Inflammatory macrophage (primary cell): ENCODE data around the gene KCNJ6.

Experiments
- DNase-seq, 2 donors: peaks; one replicate each; pipeline ENCODE4 v3.0.0-alpha.2; 2020 to 2022

The KCNJ6 gene

GRCh38 chr21:37636152-37636860 lies 280.0 kb downstream of the KCNJ6 start:
- no peak for DNase-seq

- DNase-seq: no peak
These were observed 284.7 kb downstream of the KCNJ6 start for GRCh38 chr21:37631319-37632117.

GRCh38 chr21:37630872-37631271 lies 285.4 kb downstream of the KCNJ6 start:
- no peak for DNase-seq

- no peak for DNase-seq
These were observed 287.9 kb downstream of the KCNJ6 start for GRCh38 chr21:37628362-37628761.

GRCh38 chr21:37627561-37627960 lies 288.7 kb downstream of the KCNJ6 start:
- no peak for DNase-seq

GRCh38 chr21:37627074-37627473 lies 289.2 kb downstream of the KCNJ6 start:
- no peak for DNase-seq

GRCh38 chr21:37626320-37626719 lies 289.9 kb downstream of the KCNJ6 start:
- no peak for DNase-seq

GRCh38 chr21:37623689-37624088 lies 292.6 kb downstream of the KCNJ6 start:
- DNase-seq: no peak

- DNase-seq: no peak
These were observed 293.1 kb downstream of the KCNJ6 start for GRCh38 chr21:37623183-37623582.

- DNase-seq: no peak
These were observed 293.5 kb downstream of the KCNJ6 start for GRCh38 chr21:37622755-37623154.

DNA sequence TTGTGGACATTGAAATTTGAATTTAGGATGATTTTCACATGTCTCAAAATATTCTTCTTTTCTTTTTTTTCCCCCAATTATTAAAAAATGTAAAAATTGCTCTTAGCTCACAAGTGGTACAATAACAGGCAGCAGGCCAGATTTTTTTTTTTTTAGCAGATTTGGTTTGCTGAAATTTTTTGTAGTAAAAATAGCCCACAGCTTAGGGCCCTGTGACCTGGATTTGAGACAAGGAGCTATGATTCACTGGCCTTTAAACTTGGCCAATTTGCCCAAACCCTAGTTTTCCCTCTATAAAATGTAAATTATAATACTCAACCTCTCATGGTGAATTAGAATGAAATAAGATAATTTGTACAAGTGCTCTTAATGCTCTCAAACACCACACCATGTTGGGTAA lies 295.9 kb downstream of the KCNJ6 start:
- DNase-seq: no peak

DNA sequence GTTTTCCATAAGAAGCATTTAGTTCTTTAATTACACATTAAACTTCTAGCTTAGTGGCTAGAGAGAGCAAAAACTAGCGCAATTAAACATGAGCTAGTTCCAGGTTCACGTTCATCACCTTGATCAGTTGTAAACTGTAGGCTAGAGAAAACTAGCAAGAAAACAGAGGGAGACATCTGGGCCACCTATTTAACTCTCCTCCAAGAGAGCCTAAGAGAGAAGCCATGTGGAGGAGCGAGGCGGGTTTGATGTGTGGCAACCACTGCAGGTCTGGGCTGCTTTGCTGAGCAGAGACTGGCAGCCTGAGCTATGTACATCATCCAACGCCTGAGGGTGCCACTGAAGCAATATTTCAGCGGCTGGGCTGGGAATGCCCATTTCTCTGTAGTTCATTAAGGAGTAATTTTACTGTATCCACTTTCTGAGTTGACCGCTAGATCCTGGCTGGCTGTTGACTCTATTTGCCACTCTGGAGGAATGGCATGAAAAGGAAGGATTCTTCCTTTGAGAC lies 296.7 kb downstream of the KCNJ6 start:
- no peak for DNase-seq

GRCh38 chr21:37618081-37618480 lies 298.2 kb downstream of the KCNJ6 start:
- no peak for DNase-seq

DNA sequence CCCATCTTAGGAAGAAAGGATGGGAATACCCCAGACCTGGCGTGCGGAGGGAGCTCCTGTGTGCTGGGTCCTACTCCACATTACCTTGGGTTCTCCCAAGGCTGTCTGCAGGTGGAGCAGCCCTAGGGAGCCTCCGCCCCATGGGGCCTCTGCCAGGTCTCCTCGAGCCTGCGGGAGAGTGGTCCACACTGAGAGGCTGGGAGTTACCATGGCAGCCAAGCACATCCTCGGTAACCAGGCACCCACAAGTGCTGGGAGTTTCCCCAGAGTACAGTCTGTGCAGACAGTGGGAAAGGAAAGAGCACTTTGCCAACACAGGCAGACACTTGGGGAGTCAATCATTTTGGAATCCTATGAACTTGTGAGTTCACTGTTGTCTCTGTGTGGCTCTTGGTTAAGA lies 300.3 kb downstream of the KCNJ6 start:
- DNase-seq: no peak

DNA sequence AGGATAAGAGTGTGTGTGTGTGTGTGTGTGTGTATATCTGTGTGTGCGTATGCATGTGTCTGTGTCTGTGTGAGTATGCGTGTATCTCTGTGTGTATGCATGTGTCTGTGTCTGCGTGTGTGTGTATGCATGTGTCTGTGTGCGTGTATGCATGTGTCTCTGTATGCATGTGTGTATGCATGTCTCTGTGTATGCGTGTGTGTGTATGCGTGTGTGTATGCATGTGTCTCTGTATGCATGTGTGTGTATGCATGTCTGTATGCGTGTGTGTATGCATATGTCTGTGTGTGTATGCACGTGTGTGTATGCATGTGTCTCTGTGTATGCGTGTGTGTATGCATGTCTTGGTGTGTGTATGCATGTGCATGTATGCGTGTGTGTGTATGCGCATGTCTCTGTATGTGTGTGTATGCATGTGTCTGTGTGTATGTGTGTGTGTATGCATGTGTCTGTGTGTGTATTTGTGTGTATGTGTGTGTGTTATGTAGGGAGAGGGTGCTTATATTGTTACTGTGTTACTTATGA lies 301.8 kb downstream of the KCNJ6 start:
- DNase-seq: no peak

- DNase-seq: no peak
These were observed 309.2 kb downstream of the KCNJ6 start for GRCh38 chr21:37607081-37607480.

DNA sequence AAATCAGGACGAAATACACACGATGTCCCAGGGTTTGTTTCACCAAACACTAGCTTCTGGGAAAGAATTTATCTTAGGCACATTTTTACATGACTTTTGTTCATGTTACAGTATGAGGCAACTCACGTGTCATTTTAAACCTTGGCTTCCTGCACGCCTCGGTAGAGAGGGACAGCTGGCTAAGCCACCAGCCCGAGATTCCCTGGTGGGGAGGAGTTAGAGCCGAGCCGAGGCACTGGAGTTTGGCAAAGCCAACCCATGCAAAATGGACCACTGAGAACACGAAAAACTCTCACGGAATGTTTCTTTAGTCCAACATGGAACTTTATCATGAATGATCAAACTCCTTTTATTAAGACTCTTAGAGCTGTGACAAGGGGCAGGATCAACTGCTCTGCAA lies 309.7 kb downstream of the KCNJ6 start:
- no peak for DNase-seq

DNA sequence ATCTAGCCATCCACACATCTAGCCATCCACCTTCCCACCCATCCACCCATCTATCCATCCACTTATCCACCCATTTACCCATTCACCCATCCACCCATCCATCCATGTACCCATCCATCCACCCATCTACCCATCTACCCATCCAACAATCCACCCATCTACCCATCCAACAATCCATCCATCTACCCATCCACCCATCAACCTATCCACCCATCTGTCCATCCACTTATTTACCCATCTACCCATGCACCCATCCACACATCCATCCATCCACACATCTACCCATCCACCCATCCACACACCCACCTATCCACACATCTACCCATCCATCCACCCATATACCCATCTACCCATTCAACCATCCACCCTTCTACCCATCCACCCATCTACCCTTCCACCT lies 311.3 kb downstream of the KCNJ6 start:
- no peak for DNase-seq

GRCh38 chr21:37603129-37603528 lies 313.1 kb downstream of the KCNJ6 start:
- no peak for DNase-seq

DNA sequence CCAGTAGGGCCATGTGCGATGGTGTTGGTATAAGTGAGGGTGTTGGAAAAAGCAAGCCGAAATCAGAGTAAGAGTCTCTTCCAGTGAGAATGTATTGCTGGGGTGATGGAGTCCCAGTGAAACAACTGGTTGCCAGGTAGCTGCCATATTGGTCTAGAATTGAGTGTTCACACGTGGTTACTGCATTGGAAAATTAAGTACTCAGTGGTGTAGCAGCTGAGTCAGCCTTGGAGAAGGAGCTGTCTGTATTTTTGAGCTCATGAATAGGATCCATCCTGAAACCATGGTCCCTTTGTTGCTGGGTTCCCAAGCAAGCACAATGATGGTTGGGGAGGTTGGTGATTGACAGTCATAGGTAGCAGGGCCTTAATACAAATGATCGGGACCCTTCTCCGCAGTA lies 314.3 kb downstream of the KCNJ6 start:
- no peak for DNase-seq

DNA sequence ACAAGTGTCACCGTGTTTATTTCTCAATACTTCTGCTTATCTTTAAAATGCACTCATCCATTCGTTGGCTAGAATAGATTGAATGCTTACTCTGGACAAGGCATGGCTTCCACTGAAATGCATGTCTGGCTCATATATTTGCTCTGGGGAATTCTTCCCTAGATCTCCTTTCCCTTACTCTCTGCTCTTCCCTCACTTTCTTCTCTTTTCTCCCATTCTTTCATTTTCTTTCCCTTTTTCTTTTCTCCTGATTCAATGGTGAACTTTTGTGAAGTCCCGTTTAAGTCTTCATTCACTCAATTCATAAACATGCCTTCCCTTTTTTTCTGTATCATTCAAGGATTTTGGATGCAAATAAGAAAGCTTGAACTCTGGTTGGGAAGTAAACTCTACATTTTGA lies 315.2 kb downstream of the KCNJ6 start:
- DNase-seq: no peak

- DNase-seq: no peak
These were observed 320.3 kb downstream of the KCNJ6 start for GRCh38 chr21:37595944-37596343.

GRCh38 chr21:37594472-37594951 lies 321.7 kb downstream of the KCNJ6 start:
- DNase-seq: no peak
